Activated T-helper 1 cell treated with anti-CD3 and anti-CD28 coated beads, Interleukin-12 subunit alpha, Interleukin-12 subunit beta, Interleukin-2, Interleukin-4 antibody, amounts not matched to agents 30 ng/mL and 10 ng/mL and 1 ng/mL, durations not matched to agents 14 hours and 24 hours and 36 hours (primary cell): ENCODE results near the gene HLA-DMA. TPM values are rescaled to one million over a fixed set of nuclear protein-coding genes. Genes with fewer than 3 reads are reported as not detected.
A peak's percentile ranks its signal among the peaks of the same experiment; 100 is the strongest.

Experiments used
- DNase-seq: peaks from one replicate; pipeline ENCODE4 v3.0.0; 2021; ENCODE audit warnings: low spot score
- H3K27ac Mint-ChIP-seq: one replicate; pipeline ENCODE4 v1.8.0; 2021; ENCODE audit warnings: mild to moderate bottlenecking, mixed read lengths
- H3K27me3 Mint-ChIP-seq: one replicate; pipeline ENCODE4 v1.8.0; 2022; ENCODE audit warnings: mild to moderate bottlenecking, moderate library complexity, mixed read lengths; ENCODE audit not compliant: insufficient read depth
- H3K36me3 Mint-ChIP-seq: one replicate; pipeline ENCODE4 v1.8.0; 2021; ENCODE audit warnings: low read depth, mixed read lengths
- H3K4me1 Mint-ChIP-seq: one replicate; pipeline ENCODE4 v1.8.0; 2021; ENCODE audit warnings: low read depth, mixed read lengths
- H3K4me3 Mint-ChIP-seq: one replicate; pipeline ENCODE4 v1.8.0; 2021; ENCODE audit warnings: mild to moderate bottlenecking, moderate library complexity, mixed read lengths
- H3K9me3 Mint-ChIP-seq: one replicate; pipeline ENCODE4 v1.8.0; 2021; ENCODE audit warnings: mixed read lengths
- intact Hi-C: fragments of 100-400 bp; cut with micrococcal nuclease; formaldehyde crosslinking; loops from one replicate; pipeline ENCODE4 v1.15.1; 2024
- total RNA-seq: library from RNA; stranded (reverse); gene quantifications from 2 replicates; pipeline ENCODE4 v1.2.3, GENCODE V29; 2022

Gene HLA-DMA
- total RNA-seq: 14.1 and 14.2 TPM in 2 replicates

GRCh38 chr6:32952817-32953739 lies at the start of gene HLA-DMA:
Gene HLA-DMA, minus strand, starts transcription at chr6:32953097. Its CDS starts 61 bp downstream, at chr6:32953036.
- intact Hi-C loops: loop anchor here (1.0 kb wide), 7 partner anchors 9 to 68 kb away; partner anchors contain the start of gene HLA-DMB
- no peaks in the 10 kb centered on the region for H3K27me3 Mint-ChIP-seq
- peak within 1 kb of the TSS; percentile 81 for H3K4me3 Mint-ChIP-seq
- H3K9me3 Mint-ChIP-seq: no peaks in the 10 kb centered on the region
- H3K27ac Mint-ChIP-seq: peak within 1 kb of the TSS; percentile 72
- H3K36me3 Mint-ChIP-seq: peaks cover 3% of the 10 kb centered on the region
- DNase-seq: peak; percentile 79
- peaks cover 57% of the 10 kb centered on the region for H3K4me1 Mint-ChIP-seq

- H3K4me1 Mint-ChIP-seq: peaks cover 7% of the 10 kb centered on the region
Measured at GRCh38 chr6:33001685-33002084, 48.8 kb upstream of the HLA-DMA start.

GRCh38 chr6:33000055-33000454 lies 47.2 kb upstream of the HLA-DMA start:
- DNase-seq: no peak
- intact Hi-C loops: no loop called here
- H3K36me3 Mint-ChIP-seq: no peaks in the 10 kb centered on the region
- H3K4me3 Mint-ChIP-seq: no peak overlapping the region
- no peaks in the 10 kb centered on the region for H3K9me3 Mint-ChIP-seq
- H3K27me3 Mint-ChIP-seq: peaks cover 34% of the 10 kb centered on the region
- H3K27ac Mint-ChIP-seq: no peak overlapping the region
- H3K4me1 Mint-ChIP-seq: peaks cover 7% of the 10 kb centered on the region

More at GRCh38 chr6:33001685-33002084, 48.8 kb upstream of the HLA-DMA start:
- Mint-ChIP-seq H3K9me3 (no peaks in the 10 kb centered on the region), H3K27ac (no peak overlapping the region), H3K36me3 (no peaks in the 10 kb centered on the region), H3K27me3 (peaks cover 26% of the 10 kb centered on the region), H3K4me3 (no peak overlapping the region)
- DNase-seq: no peak
- intact Hi-C loops: no loop called here

GRCh38 chr6:32995448-32995847 lies 42.6 kb upstream of the HLA-DMA start:
- Mint-ChIP-seq H3K4me3 (no peak overlapping the region), H3K27me3 (peaks cover 41% of the 10 kb centered on the region), H3K4me1 (peaks cover 5% of the 10 kb centered on the region), H3K9me3 (no peaks in the 10 kb centered on the region), H3K27ac (no peak overlapping the region), H3K36me3 (no peaks in the 10 kb centered on the region)
- DNase-seq: no peak
- intact Hi-C loops: no loop called here

- no peak overlapping the region for H3K4me3 Mint-ChIP-seq
- H3K9me3 Mint-ChIP-seq: no peaks in the 10 kb centered on the region
- no peak overlapping the region for H3K27ac Mint-ChIP-seq
- peaks cover 39% of the 10 kb centered on the region for H3K27me3 Mint-ChIP-seq
- DNase-seq: no peak
- no peaks in the 10 kb centered on the region for H3K36me3 Mint-ChIP-seq
- intact Hi-C loops: no loop called here
- no peaks in the 10 kb centered on the region for H3K4me1 Mint-ChIP-seq
Measured at GRCh38 chr6:32993363-32993973, 40.6 kb upstream of the HLA-DMA start.

- H3K4me1 Mint-ChIP-seq: peaks cover 5% of the 10 kb centered on the region
- intact Hi-C loops: no loop called here
- H3K9me3 Mint-ChIP-seq: no peaks in the 10 kb centered on the region
- DNase-seq: no peak
- no peak overlapping the region for H3K4me3 Mint-ChIP-seq
- H3K27me3 Mint-ChIP-seq: peaks cover 31% of the 10 kb centered on the region
- no peaks in the 10 kb centered on the region for H3K36me3 Mint-ChIP-seq
- H3K27ac Mint-ChIP-seq: no peak overlapping the region
Measured at GRCh38 chr6:32991972-32992371, 39.1 kb upstream of the HLA-DMA start.

- H3K9me3 Mint-ChIP-seq: no peaks in the 10 kb centered on the region
- peaks cover 10% of the 10 kb centered on the region for H3K4me1 Mint-ChIP-seq
- no peak overlapping the region for H3K4me3 Mint-ChIP-seq
- no peak for DNase-seq
- intact Hi-C loops: no loop called here
- H3K36me3 Mint-ChIP-seq: no peaks in the 10 kb centered on the region
- no peak overlapping the region for H3K27ac Mint-ChIP-seq
- H3K27me3 Mint-ChIP-seq: peaks cover 18% of the 10 kb centered on the region
Measured at GRCh38 chr6:32989368-32989767, 36.5 kb upstream of the HLA-DMA start.

- no peaks in the 10 kb centered on the region for H3K9me3 Mint-ChIP-seq
- no peak overlapping the region for H3K4me3 Mint-ChIP-seq
- H3K4me1 Mint-ChIP-seq: peaks cover 37% of the 10 kb centered on the region
- peak overlapping the region; percentile 73 for H3K27ac Mint-ChIP-seq
- no peaks in the 10 kb centered on the region for H3K27me3 Mint-ChIP-seq
- intact Hi-C loops: loop anchor here (1.0 to 2.0 kb wide), 4 partner anchors 32 to 100 kb away; partner anchors contain the start of gene HLA-DMA
- DNase-seq: peak; percentile 78
- peaks cover 23% of the 10 kb centered on the region for H3K36me3 Mint-ChIP-seq
Measured at GRCh38 chr6:32984622-32985389, 31.9 kb upstream of the HLA-DMA start.

GRCh38 chr6:32983964-32984621 lies 31.2 kb upstream of the HLA-DMA start:
- no peak overlapping the region for H3K4me3 Mint-ChIP-seq
- intact Hi-C loops: loop anchor here (1.0 to 2.0 kb wide), 5 partner anchors 10 to 99 kb away; partner anchors contain the start of gene HLA-DMA
- DNase-seq: no peak
- H3K36me3 Mint-ChIP-seq: peaks cover 30% of the 10 kb centered on the region
- no peaks in the 10 kb centered on the region for H3K9me3 Mint-ChIP-seq
- peaks cover 43% of the 10 kb centered on the region for H3K4me1 Mint-ChIP-seq
- H3K27me3 Mint-ChIP-seq: no peaks in the 10 kb centered on the region
- H3K27ac Mint-ChIP-seq: peak overlapping the region; percentile 73

- H3K36me3 Mint-ChIP-seq: peaks cover 36% of the 10 kb centered on the region
Measured at GRCh38 chr6:32983493-32983848, 30.6 kb upstream of the HLA-DMA start.

GRCh38 chr6:32982702-32983492 lies 30.0 kb upstream of the HLA-DMA start:
- H3K36me3 Mint-ChIP-seq: peaks cover 41% of the 10 kb centered on the region
- H3K4me1 Mint-ChIP-seq: peaks cover 52% of the 10 kb centered on the region
- no peaks in the 10 kb centered on the region for H3K27me3 Mint-ChIP-seq
- no peak overlapping the region for H3K27ac Mint-ChIP-seq
- H3K9me3 Mint-ChIP-seq: no peaks in the 10 kb centered on the region
- no peak for DNase-seq
- intact Hi-C loops: loop anchor here (1.0 kb wide), 1 partner anchor 9 kb away; no protein-coding TSS in a partner anchor
- no peak overlapping the region for H3K4me3 Mint-ChIP-seq

More at GRCh38 chr6:32983493-32983848, 30.6 kb upstream of the HLA-DMA start:
- no peak for DNase-seq
- Mint-ChIP-seq H3K4me1 (peaks cover 49% of the 10 kb centered on the region), H3K9me3 (no peaks in the 10 kb centered on the region), H3K27me3 (no peaks in the 10 kb centered on the region), H3K4me3 (no peak overlapping the region), H3K27ac (peak overlapping the region; percentile 21)
- intact Hi-C loops: loop anchor here (1.0 kb wide), 1 partner anchor 9 kb away; no protein-coding TSS in a partner anchor
